ENCODE measurements around the gene PTPRJ.

GRCh38 chr11:48114740-48115139 is 134.4 kb downstream of the PTPRJ start:
- no peak for TF ChIP-seq CTCF (IDR thresholded peaks at IDR 0.05)
- no peak for TF ChIP-seq POLR2AphosphoS5 (IDR thresholded peaks at IDR 0.05; ENCODE audit: insufficient read depth in 1 of 2, low read depth in 1 of 2)
- TF ChIP-seq POLR2A (IDR thresholded peaks at IDR 0.05) = no peak

Data from vagina (tissue), 2 donors.